NCI-H1048 (cell line): ENCODE measurements around the gene TDP2.
"Not testable (repeated sequence)": the region's sequence is repeated elsewhere in the genome, so short reads cannot be mapped to it uniquely, and the experiment has no call there.

Experiments
- DNase-seq: peaks from one replicate; lab custom pipeline; 2025; lab: John Stamatoyannopoulos, UW

TDP2 gene

GRCh38 chr6:24666641-24667377 is at the start of gene TDP2, which contains the start of gene ACOT13:
TSS of gene TDP2 (minus strand) at chr6:24666899. CDS start at chr6:24666862, 37 bp downstream.
TSS of gene ACOT13 (plus strand) at chr6:24667077. CDS start at chr6:24667264, 187 bp downstream.
- peak; percentile 96 for DNase-seq

GRCh38 chr6:24710519-24711303 is 44.0 kb upstream of the TDP2 start:
- no peak for DNase-seq

GRCh38 chr6:24709014-24709711 is 42.5 kb upstream of the TDP2 start:
- DNase-seq = no peak

GRCh38 chr6:24708612-24709011 is 41.9 kb upstream of the TDP2 start:
- no peak for DNase-seq

GRCh38 chr6:24704468-24704867 is 37.8 kb upstream of the TDP2 start:
- no peak for DNase-seq

- DNase-seq = no peak
Measured at GRCh38 chr6:24702720-24703282, 36.1 kb upstream of the TDP2 start.

- DNase-seq = no peak
Measured at GRCh38 chr6:24699521-24700359, 33.0 kb upstream of the TDP2 start.

GRCh38 chr6:24696097-24696496 is 29.4 kb upstream of the TDP2 start:
- no peak for DNase-seq

- not testable (repeated sequence) for DNase-seq
Measured at GRCh38 chr6:24695635-24696034, 28.9 kb upstream of the TDP2 start.

- DNase-seq = no peak
Measured at GRCh38 chr6:24694198-24694597, 27.5 kb upstream of the TDP2 start.

GRCh38 chr6:24692848-24693592 is 26.3 kb upstream of the TDP2 start:
- DNase-seq = no peak

- DNase-seq = no peak
Measured at GRCh38 chr6:24692415-24692814, 25.7 kb upstream of the TDP2 start.

GRCh38 chr6:24692003-24692402 is 25.3 kb upstream of the TDP2 start:
- DNase-seq = no peak

- DNase-seq = no peak
Measured at GRCh38 chr6:24691550-24691949, 24.9 kb upstream of the TDP2 start.

- no peak for DNase-seq
Measured at GRCh38 chr6:24690593-24690992, 23.9 kb upstream of the TDP2 start.

- DNase-seq = no peak
Measured at GRCh38 chr6:24689964-24690363, 23.3 kb upstream of the TDP2 start.

- no peak for DNase-seq
Measured at GRCh38 chr6:24686946-24687345, 20.2 kb upstream of the TDP2 start.

GRCh38 chr6:24686408-24686807 is 19.7 kb upstream of the TDP2 start:
- no peak for DNase-seq

GRCh38 chr6:24683297-24684296 is 16.9 kb upstream of the TDP2 start:
- DNase-seq = no peak
